HL-60/S4 treated with retinoic acid at 250 ng/mL for 4 days and 3 days (cell line): ENCODE measurements around the gene MEIG1.
"Not testable (repeated sequence)": the region's sequence is repeated elsewhere in the genome, so short reads cannot be mapped to it uniquely, and the experiment has no call there.

Source experiments
- in situ Hi-C: fragments of 300-500 bp; cut with MboI; formaldehyde crosslinking; loops from 2 replicates; pipeline ENCODE4 v1.7.0; 2022; ENCODE audit warnings: low sequenced_read_pairs

The MEIG1 gene

GRCh38 chr10:14959221-14960057 is at the start of gene MEIG1:
TSS of gene MEIG1 (plus strand) at chr10:14959388. CDS start at chr10:14966469, 7,081 bp downstream.
- in situ Hi-C loops: no loop called here

DNA sequence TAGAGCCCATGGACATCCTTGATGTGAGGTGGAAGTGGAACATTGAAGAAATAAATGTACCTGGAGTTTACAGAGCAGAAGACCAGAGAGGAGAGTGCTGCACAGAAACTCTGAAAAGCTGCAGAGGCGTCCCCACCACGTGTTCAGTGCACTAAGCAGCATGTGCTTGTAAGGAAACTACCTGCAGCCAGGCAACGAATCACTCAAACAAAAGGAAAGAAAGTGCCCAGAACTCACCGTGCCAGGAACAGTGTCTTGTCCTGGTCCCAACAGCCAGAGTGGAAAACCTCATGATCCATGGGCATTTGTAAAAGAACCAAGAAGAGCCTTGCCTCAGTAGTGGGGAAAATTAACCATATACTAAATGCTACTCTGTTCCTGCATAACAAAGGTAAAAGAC is 48.2 kb upstream of the MEIG1 start:
- in situ Hi-C loops: no loop called here

DNA sequence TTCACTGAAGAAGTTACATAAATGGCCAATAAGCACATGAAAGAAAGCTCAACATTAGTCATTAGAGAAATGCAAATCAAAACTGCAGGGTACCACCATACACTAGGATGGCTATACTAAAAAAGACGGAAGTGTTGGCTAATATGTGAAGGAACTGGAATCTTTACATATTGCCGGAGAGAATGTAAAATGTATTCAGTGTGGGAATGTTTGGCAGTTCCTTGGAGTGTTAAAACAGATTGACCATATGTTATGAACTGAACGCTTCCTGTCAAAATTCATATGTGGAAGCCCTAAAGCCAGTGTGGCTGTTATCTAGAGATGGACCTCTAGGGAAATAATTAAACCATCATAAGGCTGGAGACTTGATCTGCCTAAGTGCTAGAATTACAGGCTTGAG is 47.4 kb upstream of the MEIG1 start:
- in situ Hi-C loops: no loop called here

DNA sequence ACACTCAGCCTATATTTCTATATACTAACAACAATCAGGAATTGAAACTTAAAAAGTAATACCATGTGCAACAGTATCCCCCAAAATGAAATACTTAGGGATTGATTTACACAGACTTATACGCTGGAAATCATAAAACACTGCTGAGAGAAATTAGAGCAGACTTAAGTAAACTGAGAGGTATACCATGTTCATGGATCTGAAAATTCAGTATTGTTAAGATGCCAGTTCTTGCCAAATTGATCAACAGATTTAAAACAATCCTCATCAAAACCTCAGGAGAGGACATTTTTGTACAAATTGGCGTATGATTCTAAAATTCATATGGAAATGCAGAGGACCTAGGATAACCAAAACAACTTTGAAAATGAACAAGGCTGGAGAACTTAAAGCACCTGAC is 42.6 kb upstream of the MEIG1 start:
- in situ Hi-C loops: no loop called here

GRCh38 chr10:14917827-14918226 is 41.4 kb upstream of the MEIG1 start:
- in situ Hi-C loops: no loop called here

- in situ Hi-C loops: no loop called here
Observed at GRCh38 chr10:14918964-14919363, 40.2 kb upstream of the MEIG1 start.

DNA sequence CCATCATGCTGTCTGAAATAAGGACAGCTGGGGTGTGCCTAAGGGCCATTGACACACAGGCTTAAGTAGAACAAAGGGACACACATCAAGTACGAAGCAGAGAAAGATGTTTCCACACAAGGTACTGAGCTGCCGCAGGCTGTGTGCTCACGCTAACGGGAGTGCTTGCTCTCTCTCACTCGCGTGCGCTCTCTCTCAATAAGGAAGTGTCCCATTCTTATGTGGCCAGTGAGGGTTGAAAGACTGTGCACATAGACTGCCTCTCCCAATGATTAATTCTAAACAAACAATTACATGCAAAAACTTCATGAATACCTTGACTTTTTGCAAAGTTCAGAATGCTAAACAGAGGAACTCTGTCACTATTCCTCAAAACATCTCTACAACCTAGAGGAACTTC is 35.2 kb upstream of the MEIG1 start:
- in situ Hi-C loops: no loop called here

GRCh38 chr10:14925268-14925667 is 33.9 kb upstream of the MEIG1 start:
- in situ Hi-C loops: no loop called here

DNA sequence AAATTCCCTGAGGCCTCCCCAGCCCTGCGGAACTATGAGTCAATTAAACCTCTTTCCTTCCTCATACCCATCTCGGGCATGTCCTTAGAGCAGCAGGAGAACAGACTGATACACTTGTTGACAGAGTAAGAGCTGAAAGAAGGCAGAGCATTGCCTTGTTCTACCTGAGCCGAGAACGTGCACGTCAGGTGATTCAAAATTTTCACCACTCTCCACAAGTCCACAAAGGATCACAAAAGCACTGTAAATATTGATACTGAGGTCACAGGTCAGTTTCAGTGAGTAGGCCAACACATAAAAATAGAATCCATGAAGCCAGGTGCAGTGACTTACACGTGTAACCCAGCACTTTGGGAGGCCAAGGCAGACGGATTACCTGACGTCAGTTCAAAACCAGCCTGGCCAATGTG is 33.1 kb upstream of the MEIG1 start:
- in situ Hi-C loops: no loop called here

DNA sequence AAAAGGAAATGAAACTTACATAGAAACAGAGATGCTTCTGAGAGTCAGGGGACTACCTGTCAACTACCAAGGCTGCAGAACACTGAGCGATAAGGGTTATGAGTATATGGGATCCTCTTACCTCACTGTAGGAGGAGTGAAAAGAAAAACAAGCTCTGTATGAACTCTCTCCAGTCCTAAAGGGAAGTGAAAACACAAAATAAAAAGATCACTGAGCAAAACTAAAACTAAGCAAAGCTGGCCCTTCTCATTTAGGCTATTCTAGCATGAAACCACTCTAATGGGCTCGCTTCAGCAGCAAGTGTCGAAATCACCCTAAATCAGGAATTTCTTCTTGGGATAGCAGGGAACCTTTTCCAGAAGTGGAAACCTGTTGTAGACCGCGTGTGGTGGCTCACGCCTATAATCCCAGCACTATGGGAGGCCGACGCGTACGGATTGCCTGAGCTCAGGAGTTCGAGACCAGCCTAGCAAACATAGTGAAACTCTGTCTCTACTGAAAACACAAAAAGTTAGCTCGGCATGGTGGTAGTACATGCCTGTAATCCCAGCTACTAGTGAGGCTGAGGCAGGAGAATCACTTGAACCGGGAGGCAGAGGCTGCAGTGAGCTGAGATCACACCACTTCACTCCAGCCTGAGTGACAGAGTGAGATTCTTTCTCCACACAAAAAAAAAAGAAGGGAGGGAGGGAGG is 32.3 kb upstream of the MEIG1 start:
- in situ Hi-C loops: no loop called here

DNA sequence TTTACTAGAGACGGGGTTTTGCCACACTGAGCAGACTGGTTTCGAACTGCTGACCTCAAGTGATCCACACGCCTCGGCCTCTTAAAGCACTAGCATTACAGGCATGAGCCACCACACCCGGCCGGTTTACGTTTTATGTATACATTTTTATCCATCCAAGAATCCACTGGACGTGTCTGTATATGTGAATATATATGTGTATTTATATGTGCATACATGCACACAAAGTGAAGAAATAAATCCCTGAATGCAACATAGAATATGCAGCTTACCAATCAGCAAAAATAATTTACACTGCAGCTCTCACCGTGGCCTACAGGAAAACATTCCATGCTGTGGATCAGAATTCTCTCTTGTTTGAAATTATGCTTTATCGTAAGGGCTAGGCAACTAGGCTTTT is 28.6 kb upstream of the MEIG1 start:
- in situ Hi-C loops: no loop called here

- in situ Hi-C loops: no loop called here
Observed at GRCh38 chr10:14936584-14936983, 22.6 kb upstream of the MEIG1 start.

DNA sequence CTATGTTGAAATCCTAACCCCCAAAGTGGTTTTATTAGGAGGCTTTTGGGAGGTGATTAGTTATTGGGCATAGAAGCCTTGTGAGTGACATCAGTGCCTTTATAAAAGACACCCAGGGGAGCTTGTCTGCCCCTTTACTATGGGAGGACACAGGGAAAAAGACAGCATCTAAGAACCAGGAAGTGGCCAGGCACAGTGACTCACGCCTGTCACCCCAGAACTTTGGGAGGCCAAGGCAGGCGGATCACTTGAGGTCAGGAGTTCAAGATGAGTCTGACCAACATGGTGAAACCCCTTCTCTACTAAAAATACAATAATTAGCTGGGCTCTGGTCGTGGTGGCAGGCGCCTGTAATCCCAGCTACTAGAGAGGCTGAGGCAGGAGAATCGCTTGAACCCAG is 20.2 kb upstream of the MEIG1 start:
- in situ Hi-C loops: not testable (repeated sequence)

DNA sequence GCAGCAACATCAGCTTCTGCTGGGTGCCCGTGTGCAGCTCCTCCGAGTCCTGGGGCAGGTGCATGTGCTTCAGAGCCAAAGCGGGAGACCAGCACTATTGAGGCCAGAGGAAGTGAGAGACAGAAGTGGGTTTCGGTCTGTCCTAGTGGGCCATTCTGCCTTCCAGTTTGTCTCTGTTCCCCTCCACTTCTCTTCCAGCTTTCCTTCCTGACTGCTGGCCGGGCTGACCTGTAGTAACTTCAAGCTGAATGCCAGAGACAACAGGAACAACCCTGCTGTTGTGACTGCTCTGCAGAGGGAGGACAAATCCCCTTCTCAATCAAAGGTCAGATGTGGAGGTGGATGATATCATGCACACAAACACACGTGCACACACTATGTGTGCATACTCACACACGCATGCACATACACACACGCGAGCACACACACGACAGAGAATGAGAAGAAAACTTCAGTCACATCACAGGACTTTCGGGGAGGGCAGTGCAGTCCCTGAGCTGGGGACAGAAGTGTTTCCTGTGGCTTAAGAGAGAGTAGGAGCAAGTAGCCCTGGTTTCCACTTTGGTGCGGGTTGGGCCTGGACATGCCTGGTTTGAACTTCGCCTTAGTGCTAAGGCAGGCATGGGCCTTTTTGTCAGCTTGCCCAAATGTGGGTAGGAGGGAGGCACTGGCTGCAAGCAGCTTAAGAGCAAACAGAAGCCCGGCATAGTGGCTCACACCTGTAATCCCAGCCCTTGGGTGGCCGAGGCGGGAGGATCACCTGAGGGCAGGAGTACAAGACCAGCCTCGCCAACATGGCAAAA is 16.8 kb upstream of the MEIG1 start:
- in situ Hi-C loops: not testable (repeated sequence)

DNA sequence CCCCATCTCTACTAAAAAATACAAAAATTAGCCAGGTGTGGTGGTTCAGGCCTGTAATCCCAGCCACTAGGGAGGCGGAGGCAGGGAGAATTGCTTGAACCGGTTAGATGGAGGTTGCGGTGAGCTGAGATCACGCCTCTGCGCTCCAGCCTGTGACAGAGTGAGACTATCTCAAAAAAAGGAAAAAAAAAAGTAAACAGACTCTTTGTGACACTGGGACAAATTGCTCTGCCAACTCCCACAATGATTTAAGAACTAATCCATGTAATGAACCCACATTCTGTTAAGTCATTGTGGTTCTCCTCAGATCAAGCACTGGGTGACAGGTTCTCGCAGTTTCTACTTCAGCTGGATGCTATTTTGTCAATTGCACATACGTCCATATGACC is 16.2 kb upstream of the MEIG1 start:
- in situ Hi-C loops: not testable (repeated sequence)

DNA sequence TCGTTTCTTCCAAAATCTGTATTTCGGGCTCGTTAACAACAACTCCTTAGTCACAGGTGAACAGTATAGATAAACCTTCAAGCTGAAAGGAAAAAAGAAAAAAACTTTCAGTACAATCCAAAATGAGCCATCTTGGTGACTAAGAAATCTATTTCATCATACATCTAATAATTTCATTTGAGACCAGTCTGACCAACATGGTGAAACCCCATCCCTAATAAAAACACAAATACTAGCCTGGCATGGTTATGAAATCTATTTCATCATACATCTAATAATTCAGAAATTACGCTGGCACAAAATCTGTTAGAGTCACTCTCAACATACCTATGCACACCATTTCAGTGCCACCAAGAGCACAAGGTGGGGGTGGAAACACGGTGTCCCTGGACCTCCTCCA is 14.1 kb upstream of the MEIG1 start:
- in situ Hi-C loops: no loop called here

GRCh38 chr10:14947268-14947667 is 11.9 kb upstream of the MEIG1 start:
- in situ Hi-C loops: no loop called here

DNA sequence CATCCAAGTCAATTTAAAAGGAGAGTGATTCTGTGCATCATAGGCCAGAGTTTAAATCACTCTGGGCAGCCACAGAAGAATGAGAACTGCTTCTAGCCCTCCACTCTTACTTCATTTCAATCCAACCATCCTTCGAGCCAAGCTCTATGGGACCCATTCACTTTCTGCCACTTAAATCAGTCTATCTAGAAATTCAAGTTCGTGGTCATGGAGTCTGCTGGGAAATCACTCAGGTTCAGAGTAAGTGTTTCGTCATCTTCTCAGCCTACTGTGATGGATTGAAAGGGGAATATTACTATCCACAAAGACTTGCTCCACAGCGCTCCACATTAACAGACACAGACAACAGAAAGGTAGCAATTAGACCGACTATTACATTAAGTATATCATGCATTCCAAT is 9.9 kb upstream of the MEIG1 start:
- in situ Hi-C loops: no loop called here

DNA sequence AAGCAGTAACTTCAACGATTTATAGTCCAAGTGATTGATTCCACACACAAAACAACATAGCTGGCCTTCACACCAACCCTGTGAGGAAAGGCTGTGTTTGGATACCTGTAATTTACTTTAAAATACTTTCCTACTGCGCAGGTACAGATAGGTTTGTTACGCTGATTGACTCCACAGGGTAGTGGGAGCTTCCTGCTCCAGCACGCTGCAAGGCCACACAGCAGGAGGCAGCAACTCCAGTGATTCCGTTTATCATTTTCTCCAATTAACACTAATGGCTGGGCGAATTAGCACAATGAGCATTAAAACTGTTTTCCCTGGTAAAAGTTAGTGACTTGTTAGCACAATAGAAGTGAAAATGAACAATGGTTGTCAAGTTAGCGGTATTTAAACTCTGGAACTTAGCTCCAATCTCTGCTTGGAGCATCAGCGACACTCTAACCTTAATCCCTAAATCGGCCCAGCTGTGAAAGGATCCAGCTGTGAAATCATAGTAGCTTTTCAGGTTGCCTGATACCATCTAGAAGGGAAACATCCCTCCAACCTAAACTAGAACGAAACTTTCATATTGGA is 6.3 kb upstream of the MEIG1 start:
- in situ Hi-C loops: no loop called here

DNA sequence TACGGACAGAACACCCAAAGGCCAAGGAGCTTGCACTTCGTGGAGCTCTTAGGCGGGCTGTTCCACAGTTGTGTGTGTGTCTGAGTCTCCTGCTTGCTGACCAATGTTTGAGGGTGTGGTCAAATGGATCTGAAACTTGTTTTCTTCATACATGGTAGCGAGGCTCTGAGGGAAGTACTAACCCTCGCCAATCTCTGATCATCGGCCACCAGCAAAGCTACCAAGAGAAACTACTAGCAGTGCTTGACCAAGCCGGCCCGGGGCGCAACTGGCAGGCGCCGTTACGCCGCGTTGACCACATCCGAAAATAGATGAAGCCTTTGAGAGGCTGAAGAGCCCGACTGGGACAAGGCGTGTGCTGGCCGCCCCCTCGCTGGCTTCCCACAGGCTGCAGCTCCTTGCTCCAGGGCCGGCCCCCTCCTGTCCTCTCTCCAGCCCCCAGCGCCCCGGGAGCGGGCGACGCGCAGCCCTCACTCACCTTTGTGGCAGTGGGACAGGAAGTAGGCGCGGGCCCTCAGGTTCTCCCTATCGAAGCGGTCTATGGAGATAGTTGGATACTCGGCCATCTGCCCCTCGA is 5.7 kb upstream of the MEIG1 start:
- in situ Hi-C loops: no loop called here
